ENCODE data around the gene JADE1. TPM values are rescaled to one million over a fixed set of nuclear protein-coding genes. Genes with fewer than 3 reads are reported as not detected.

Gene JADE1
- total and polyA plus RNA-seq, 2 of the 13 experiments (the other 11 are each of a cell fraction or from before 2014, with no cell fraction given) = 5.4 to 19.3 TPM

GRCh38 chr4:128812442-128813235 is 3.1 kb downstream of the JADE1 start (continued):
- TF ChIP-seq ZNF749 (CRISPR knock-in tag; IDR thresholded peaks at IDR 0.05; ENCODE audit: borderline replicate concordance) = no peak
- TF ChIP-seq CBX2 (IDR thresholded peaks at IDR 0.05; ENCODE audit: low read depth, low read length) = no peak
- no peak for TF ChIP-seq CBX2 (CRISPR knock-in tag; IDR thresholded peaks at IDR 0.05; ENCODE audit: low read depth)
- TF ChIP-seq ZKSCAN5 (CRISPR knock-in tag; IDR thresholded peaks at IDR 0.05) = no peak
- TF ChIP-seq, protein P1, sequence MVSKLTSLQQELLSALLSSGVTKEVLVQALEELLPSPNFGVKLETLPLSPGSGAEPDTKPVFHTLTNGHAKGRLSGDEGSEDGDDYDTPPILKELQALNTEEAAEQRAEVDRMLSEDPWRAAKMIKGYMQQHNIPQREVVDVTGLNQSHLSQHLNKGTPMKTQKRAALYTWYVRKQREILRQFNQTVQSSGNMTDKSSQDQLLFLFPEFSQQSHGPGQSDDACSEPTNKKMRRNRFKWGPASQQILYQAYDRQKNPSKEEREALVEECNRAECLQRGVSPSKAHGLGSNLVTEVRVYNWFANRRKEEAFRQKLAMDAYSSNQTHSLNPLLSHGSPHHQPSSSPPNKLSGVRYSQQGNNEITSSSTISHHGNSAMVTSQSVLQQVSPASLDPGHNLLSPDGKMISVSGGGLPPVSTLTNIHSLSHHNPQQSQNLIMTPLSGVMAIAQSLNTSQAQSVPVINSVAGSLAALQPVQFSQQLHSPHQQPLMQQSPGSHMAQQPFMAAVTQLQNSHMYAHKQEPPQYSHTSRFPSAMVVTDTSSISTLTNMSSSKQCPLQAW (CRISPR knock-in tag; IDR thresholded peaks at IDR 0.05) = no peak
- TF ChIP-seq HOMEZ (CRISPR knock-in tag; IDR thresholded peaks at IDR 0.05; ENCODE audit: low read depth) = no peak
- TF ChIP-seq ZNF263 (CRISPR knock-in tag; IDR thresholded peaks at IDR 0.05) = no peak
- no peak for TF ChIP-seq ZFAT (CRISPR knock-in tag; conservative IDR thresholded peaks at IDR 0.05)
- no peak for TF ChIP-seq PITX1 (CRISPR knock-in tag; IDR thresholded peaks at IDR 0.05)
- TF ChIP-seq GATAD1 (CRISPR knock-in tag; IDR thresholded peaks at IDR 0.05) = peak; percentile 52; the same call in 1 of the 2 replicates
- peak; percentile 90 for TF ChIP-seq PATZ1 (CRISPR knock-in tag; IDR thresholded peaks at IDR 0.05)
- TF ChIP-seq, protein P2, sequence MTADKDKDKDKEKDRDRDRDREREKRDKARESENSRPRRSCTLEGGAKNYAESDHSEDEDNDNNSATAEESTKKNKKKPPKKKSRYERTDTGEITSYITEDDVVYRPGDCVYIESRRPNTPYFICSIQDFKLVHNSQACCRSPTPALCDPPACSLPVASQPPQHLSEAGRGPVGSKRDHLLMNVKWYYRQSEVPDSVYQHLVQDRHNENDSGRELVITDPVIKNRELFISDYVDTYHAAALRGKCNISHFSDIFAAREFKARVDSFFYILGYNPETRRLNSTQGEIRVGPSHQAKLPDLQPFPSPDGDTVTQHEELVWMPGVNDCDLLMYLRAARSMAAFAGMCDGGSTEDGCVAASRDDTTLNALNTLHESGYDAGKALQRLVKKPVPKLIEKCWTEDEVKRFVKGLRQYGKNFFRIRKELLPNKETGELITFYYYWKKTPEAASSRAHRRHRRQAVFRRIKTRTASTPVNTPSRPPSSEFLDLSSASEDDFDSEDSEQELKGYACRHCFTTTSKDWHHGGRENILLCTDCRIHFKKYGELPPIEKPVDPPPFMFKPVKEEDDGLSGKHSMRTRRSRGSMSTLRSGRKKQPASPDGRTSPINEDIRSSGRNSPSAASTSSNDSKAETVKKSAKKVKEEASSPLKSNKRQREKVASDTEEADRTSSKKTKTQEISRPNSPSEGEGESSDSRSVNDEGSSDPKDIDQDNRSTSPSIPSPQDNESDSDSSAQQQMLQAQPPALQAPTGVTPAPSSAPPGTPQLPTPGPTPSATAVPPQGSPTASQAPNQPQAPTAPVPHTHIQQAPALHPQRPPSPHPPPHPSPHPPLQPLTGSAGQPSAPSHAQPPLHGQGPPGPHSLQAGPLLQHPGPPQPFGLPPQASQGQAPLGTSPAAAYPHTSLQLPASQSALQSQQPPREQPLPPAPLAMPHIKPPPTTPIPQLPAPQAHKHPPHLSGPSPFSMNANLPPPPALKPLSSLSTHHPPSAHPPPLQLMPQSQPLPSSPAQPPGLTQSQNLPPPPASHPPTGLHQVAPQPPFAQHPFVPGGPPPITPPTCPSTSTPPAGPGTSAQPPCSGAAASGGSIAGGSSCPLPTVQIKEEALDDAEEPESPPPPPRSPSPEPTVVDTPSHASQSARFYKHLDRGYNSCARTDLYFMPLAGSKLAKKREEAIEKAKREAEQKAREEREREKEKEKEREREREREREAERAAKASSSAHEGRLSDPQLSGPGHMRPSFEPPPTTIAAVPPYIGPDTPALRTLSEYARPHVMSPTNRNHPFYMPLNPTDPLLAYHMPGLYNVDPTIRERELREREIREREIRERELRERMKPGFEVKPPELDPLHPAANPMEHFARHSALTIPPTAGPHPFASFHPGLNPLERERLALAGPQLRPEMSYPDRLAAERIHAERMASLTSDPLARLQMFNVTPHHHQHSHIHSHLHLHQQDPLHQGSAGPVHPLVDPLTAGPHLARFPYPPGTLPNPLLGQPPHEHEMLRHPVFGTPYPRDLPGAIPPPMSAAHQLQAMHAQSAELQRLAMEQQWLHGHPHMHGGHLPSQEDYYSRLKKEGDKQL (CRISPR knock-in tag; IDR thresholded peaks at IDR 0.05; ENCODE audit: low read depth) = no peak
- TF ChIP-seq GLI4 (CRISPR knock-in tag; IDR thresholded peaks at IDR 0.05; ENCODE audit: borderline replicate concordance) = no peak
- TF ChIP-seq RARG (CRISPR knock-in tag; IDR thresholded peaks at IDR 0.05; ENCODE audit: low read depth) = no peak
- TF ChIP-seq HNRNPL (IDR thresholded peaks at IDR 0.05; ENCODE audit: low read depth, low read length) = 0 out of 2 replicates have a peak, but pooled peaks have one; percentile 9
- TF ChIP-seq SCMH1 (CRISPR knock-in tag; IDR thresholded peaks at IDR 0.05; ENCODE audit: borderline replicate concordance) = no peak
- TF ChIP-seq SMARCC2 (IDR thresholded peaks at IDR 0.05) = no peak
- 0 out of 2 replicates have a peak, but pooled peaks have one; percentile 1 for TF ChIP-seq POLR2G (IDR thresholded peaks at IDR 0.05; ENCODE audit: low read depth, low read length)
- no peak for TF ChIP-seq U2AF1 (optimal IDR thresholded peaks at IDR 0.05; ENCODE audit: low read depth, low read length)
